H9 (cell line): ENCODE results near the gene C17orf58. TPM values are rescaled to one million over a fixed set of nuclear protein-coding genes. Genes with fewer than 3 reads are reported as not detected.
A peak's percentile ranks its signal among the peaks of the same experiment; 100 is the strongest.

ENCODE experiments used
- DNase-seq: peaks from one replicate; pipeline ENCODE4 v3.0.0-alpha.2; 2017
- H2AFZ ChIP-seq: one replicate; pipeline ENCODE4 v1.6.1; 2013; ENCODE audit warnings: mild to moderate bottlenecking, low read length, control low read depth, moderate library complexity
- H2AK5ac ChIP-seq: 2 replicates; pipeline ENCODE4 v1.6.1; 2013; ENCODE audit warnings: low read length, control low read depth, mixed read lengths; ENCODE audit not compliant: insufficient read length
- H2BK120ac ChIP-seq: one replicate; pipeline ENCODE4 v1.6.1; 2013; ENCODE audit warnings: low read depth, mild to moderate bottlenecking, low read length, control low read depth, inconsistent platforms; ENCODE audit not compliant: poor library complexity, severe bottlenecking
- H2BK12ac ChIP-seq: 2 replicates; pipeline ENCODE4 v1.6.1; 2013; ENCODE audit warnings: low read length, control low read depth, mixed read lengths, low read depth; ENCODE audit not compliant: insufficient read length
- H2BK15ac ChIP-seq: 2 replicates; pipeline ENCODE4 v1.6.1; 2013; ENCODE audit warnings: low read depth, low read length, control low read depth
- H2BK20ac ChIP-seq: one replicate; pipeline ENCODE4 v1.6.1; 2013; ENCODE audit warnings: low read depth, mild to moderate bottlenecking, low read length, control low read depth, inconsistent platforms; ENCODE audit not compliant: poor library complexity, severe bottlenecking
- H2BK5ac ChIP-seq: 2 replicates; pipeline ENCODE4 v1.6.1; 2013; ENCODE audit warnings: low read length, control low read depth, mixed read lengths; ENCODE audit not compliant: insufficient read length
- H3K14ac ChIP-seq: 2 replicates; pipeline ENCODE4 v1.6.1; 2013; ENCODE audit warnings: low read length, control low read depth; ENCODE audit not compliant: insufficient read depth
- H3K18ac ChIP-seq: 2 replicates; pipeline ENCODE4 v1.6.1; 2013; ENCODE audit warnings: low read depth, mild to moderate bottlenecking, mixed read lengths, low read length, control low read depth; ENCODE audit not compliant: insufficient read length
- H3K23ac ChIP-seq: 2 replicates; pipeline ENCODE4 v1.6.1; 2013; ENCODE audit warnings: low read length, control low read depth, mixed read lengths, low read depth; ENCODE audit not compliant: insufficient read length
- H3K23me2 ChIP-seq: 2 replicates; pipeline ENCODE4 v1.6.1; 2013; ENCODE audit warnings: low read depth, mild to moderate bottlenecking, mixed read lengths, low read length, control low read depth; ENCODE audit not compliant: insufficient read length, poor library complexity, severe bottlenecking
- H3K27ac ChIP-seq: 2 replicates; pipeline ENCODE4 v1.5.1; 2013; ENCODE audit warnings: low read length, control low read depth, mixed read lengths, low read depth; ENCODE audit not compliant: insufficient read length
- H3K27me3 ChIP-seq: 2 replicates; pipeline ENCODE4 v1.6.1; 2013; ENCODE audit warnings: low read length, control low read depth, inconsistent platforms; ENCODE audit not compliant: insufficient read depth
- H3K4ac ChIP-seq: 2 replicates; pipeline ENCODE4 v1.6.1; 2013; ENCODE audit warnings: low read depth, mild to moderate bottlenecking, control low read depth, inconsistent platforms, low read length, moderate library complexity
- H3K4me1 ChIP-seq: 2 replicates; pipeline ENCODE4 v1.6.1; 2013; ENCODE audit warnings: low read length, control low read depth, inconsistent platforms; ENCODE audit not compliant: insufficient read depth
- H3K4me2 ChIP-seq: 2 replicates; pipeline ENCODE4 v1.6.1; 2013; ENCODE audit warnings: low read length, control low read depth, mixed read lengths; ENCODE audit not compliant: insufficient read length, insufficient read depth
- H3K56ac ChIP-seq: 2 replicates; pipeline ENCODE4 v1.6.1; 2013; ENCODE audit warnings: low read depth, mild to moderate bottlenecking, mixed read lengths, low read length, control low read depth; ENCODE audit not compliant: insufficient read length
- H3K79me1 ChIP-seq: 2 replicates; pipeline ENCODE4 v1.6.1; 2013; ENCODE audit warnings: low read depth, mild to moderate bottlenecking, moderate library complexity, low read length, control low read depth, inconsistent platforms; ENCODE audit not compliant: insufficient read depth, poor library complexity, severe bottlenecking
- H3K79me2 ChIP-seq: 2 replicates; pipeline ENCODE4 v1.6.1; 2013; ENCODE audit warnings: low read length, control low read depth, inconsistent platforms; ENCODE audit not compliant: insufficient read depth
- H3K9ac ChIP-seq: 2 replicates; pipeline ENCODE4 v1.6.1; 2013; ENCODE audit warnings: low read length, control low read depth, mixed read lengths; ENCODE audit not compliant: insufficient read length; ENCODE audit errors: extremely low read depth
- H3K9me3 ChIP-seq: one replicate; pipeline ENCODE4 v1.6.1; 2013; ENCODE audit warnings: low read depth, low read length, inconsistent platforms; ENCODE audit not compliant: control insufficient read depth
- H3T11ph ChIP-seq: one replicate; pipeline ENCODE4 v1.6.1; 2013; ENCODE audit warnings: mild to moderate bottlenecking, low read length, control low read depth, inconsistent platforms
- H4K20me1 ChIP-seq: one replicate; pipeline ENCODE4 v1.6.1; 2013; ENCODE audit not compliant: control insufficient read depth, insufficient read length, insufficient read depth
- H4K5ac ChIP-seq: 2 replicates; pipeline ENCODE4 v1.6.1; 2013; ENCODE audit warnings: low read depth, mild to moderate bottlenecking, mixed read lengths, low read length, control low read depth; ENCODE audit not compliant: insufficient read length
- H4K8ac ChIP-seq: replicated peaks from 2 replicates; pipeline ENCODE4 v1.6.1; 2013; ENCODE audit warnings: low read length, control low read depth, mixed read lengths, low read depth; ENCODE audit not compliant: insufficient read length
- H4K91ac ChIP-seq: 2 replicates; pipeline ENCODE4 v1.6.1; 2013; ENCODE audit warnings: low read depth, mild to moderate bottlenecking, moderate library complexity, mixed read lengths, low read length, control low read depth; ENCODE audit not compliant: insufficient read length
- H3K27ac Mint-ChIP-seq, 3 experiments: 2 replicates in 2 of 3; 3 replicates in 1 of 3; pipeline ENCODE4 v1.8.0; 2020 to 2021; ENCODE audit warnings: mixed read lengths in 3 of 3, mild to moderate bottlenecking in 1 of 3, moderate library complexity in 1 of 3
- H3K27me3 Mint-ChIP-seq: 2 replicates; pipeline ENCODE4 v1.8.0; 2021; ENCODE audit warnings: low read depth, mild to moderate bottlenecking, moderate library complexity, mixed read lengths
- H3K36me3 Mint-ChIP-seq, 3 experiments: 2 replicates in 2 of 3; 3 replicates in 1 of 3; pipeline ENCODE4 v1.8.0; 2020 to 2021; ENCODE audit warnings: low read depth in 3 of 3, mixed read lengths in 3 of 3; ENCODE audit not compliant: insufficient read depth in 1 of 3
- H3K4me1 Mint-ChIP-seq, 2 experiments: 2 replicates each; pipeline ENCODE4 v1.8.0; 2020; ENCODE audit warnings: mixed read lengths in 2 of 2
- H3K4me3 Mint-ChIP-seq, 2 experiments: 2 replicates in 1 of 2; 3 replicates in 1 of 2; pipeline ENCODE4 v1.8.0; 2020 to 2021; ENCODE audit warnings: mild to moderate bottlenecking in 2 of 2, mixed read lengths in 2 of 2, moderate library complexity in 1 of 2
- H3K9me3 Mint-ChIP-seq, 2 experiments: 2 replicates in 1 of 2; 3 replicates in 1 of 2; pipeline ENCODE4 v1.8.0; 2020; ENCODE audit warnings: mild to moderate bottlenecking in 2 of 2, mixed read lengths in 2 of 2, moderate library complexity in 1 of 2
- CTCF ChIP-seq: fragments of 200-600 bp; sonication (generic); conservative IDR thresholded peaks from 3 replicates; pipeline ENCODE4 v1.8.0; 2021; ENCODE audit warnings: antibody characterized with exemption, mild to moderate bottlenecking
- WGBS: extraction: QIAGEN DNeasy Blood & Tissue Kit; methylation state at CpG from one replicate; pipeline ENCODE4 v1.1.7; 2013; ENCODE audit warnings: missing lambda C conversion rate, low lambda C conversion rate, mixed read lengths; ENCODE audit not compliant: insufficient read length; ENCODE audit errors: extremely low coverage; 5-methylcytosine and 5-hydroxymethylcytosine counted together
- total RNA-seq: library from RNA; stranded (reverse); gene quantifications from 2 replicates; pipeline ENCODE4 v1.2.1, GENCODE V29; 2021

The C17orf58 gene
- total RNA-seq, 1 experiment from 2014 or later, result 12.3 TPM

- no peak within 1 kb of the TSS for H3T11ph ChIP-seq
- H3K23ac ChIP-seq, result no peak within 1 kb of the TSS
- no peak within 1 kb of the TSS for H2AFZ ChIP-seq
- no peaks in the 10 kb centered on the region for H3K23me2 ChIP-seq
- H3K27me3 ChIP-seq, result no peaks in the 10 kb centered on the region
- H3K9me3 ChIP-seq, result no peaks in the 10 kb centered on the region
- peak within 1 kb of the TSS; percentile 89 for H3K4me2 ChIP-seq
- no peak within 1 kb of the TSS for H2BK5ac ChIP-seq
- no peak within 1 kb of the TSS for H3K56ac ChIP-seq
- H3K27me3 Mint-ChIP-seq, result no peaks in the 10 kb centered on the region
- peak within 1 kb of the TSS; percentile 3 for H2BK120ac ChIP-seq
- no peak for TF ChIP-seq CTCF
- peaks cover 31 to 42% of the 10 kb centered on the region in 2 experiments for H3K4me1 Mint-ChIP-seq
- WGBS, result no CpG with 5 or more reads among the region's 72 CpGs
- H3K27ac ChIP-seq, result peak within 1 kb of the TSS; percentile 89
- peaks cover 18% of the 10 kb centered on the region for H3K79me2 ChIP-seq
- no peak within 1 kb of the TSS for H4K5ac ChIP-seq
- peak; percentile 98 for DNase-seq
- no peak within 1 kb of the TSS for H4K91ac ChIP-seq
- no peak within 1 kb of the TSS for H2BK15ac ChIP-seq
- H2BK12ac ChIP-seq, result no peak within 1 kb of the TSS
- H3K4me1 ChIP-seq, result no peaks in the 10 kb centered on the region
- H4K20me1 ChIP-seq, result no peaks in the 10 kb centered on the region
- H2BK20ac ChIP-seq, result no peak within 1 kb of the TSS
- no peak within 1 kb of the TSS for H4K8ac ChIP-seq
- peak within 1 kb of the TSS; percentile 73 for H3K14ac ChIP-seq
- peak within 1 kb of the TSS; percentile 92 to 99 (median 97) for H3K27ac Mint-ChIP-seq
- H3K4me3 Mint-ChIP-seq, result peak within 1 kb of the TSS; percentile 97 to 99
- H3K36me3 Mint-ChIP-seq, result peaks cover 41 to 49% (median 46%) of the 10 kb centered on the region in 3 experiments
- no peak within 1 kb of the TSS for H2AK5ac ChIP-seq
- no peaks in the 10 kb centered on the region for H3K79me1 ChIP-seq
- peak within 1 kb of the TSS; percentile 98 for H3K18ac ChIP-seq
- H3K9ac ChIP-seq, result peak within 1 kb of the TSS; percentile 72
- 0 out of 2 replicates have a peak within 1 kb of the TSS, but pooled peaks have one; percentile 25 for H3K4ac ChIP-seq
- H3K9me3 Mint-ChIP-seq, result peaks cover 0 to 3% of the 10 kb centered on the region in 2 experiments; a peak in 1 of 5 replicates
Measured at GRCh38 chr17:68035523-68036303, 39.4 kb upstream of the C17orf58 start, which contains the start of gene KPNA2. Gene KPNA2 (plus strand): TSS chr17:68035735. CDS start chr17:68037133, 1,398 bp downstream.
